BLaER1 treated with 17β-estradiol and CSF1 and Interleukin-3, amounts not matched to agents 10 nM and 100 nM (cell line): ENCODE results near the gene CHRD.

ENCODE experiments used
- H3K27ac ChIP-seq, 11 experiments: shearing (Covaris generic); formaldehyde crosslinking; 2 replicates each; pipeline ENCODE4 v1.8.1; 2022
- H3K27me3 ChIP-seq, 11 experiments: shearing (Covaris generic); formaldehyde crosslinking; 2 replicates each; pipeline ENCODE4 v1.8.1; 2022
- H3K36me3 ChIP-seq, 11 experiments: shearing (Covaris generic); formaldehyde crosslinking; 2 replicates each; pipeline ENCODE4 v1.8.1; 2022
- H3K4me1 ChIP-seq, 10 experiments: shearing (Covaris generic); formaldehyde crosslinking; 2 replicates each; pipeline ENCODE4 v1.8.1; 2022
- H3K4me2 ChIP-seq, 11 experiments: shearing (Covaris generic); formaldehyde crosslinking; 2 replicates each; pipeline ENCODE4 v1.8.1; 2022
- H3K4me3 ChIP-seq, 10 experiments: shearing (Covaris generic); formaldehyde crosslinking; 2 replicates each; pipeline ENCODE4 v1.8.1; 2022
- H3K9ac ChIP-seq, 11 experiments: shearing (Covaris generic); formaldehyde crosslinking; 2 replicates each; pipeline ENCODE4 v1.8.1; 2022
- H3K9me3 ChIP-seq, 11 experiments: shearing (Covaris generic); formaldehyde crosslinking; replicated peaks in 1 of 11; 2 replicates each; pipeline ENCODE4 v1.8.1; 2022
- H4K20me1 ChIP-seq, 11 experiments: shearing (Covaris generic); formaldehyde crosslinking; 2 replicates each; pipeline ENCODE4 v1.8.1; 2022
- Cebpa-rat ChIP-seq, 11 experiments: shearing (Covaris generic); IDR thresholded peaks; 2 replicates each; pipeline ENCODE4 v1.8.1; 2022

The CHRD gene

DNA sequence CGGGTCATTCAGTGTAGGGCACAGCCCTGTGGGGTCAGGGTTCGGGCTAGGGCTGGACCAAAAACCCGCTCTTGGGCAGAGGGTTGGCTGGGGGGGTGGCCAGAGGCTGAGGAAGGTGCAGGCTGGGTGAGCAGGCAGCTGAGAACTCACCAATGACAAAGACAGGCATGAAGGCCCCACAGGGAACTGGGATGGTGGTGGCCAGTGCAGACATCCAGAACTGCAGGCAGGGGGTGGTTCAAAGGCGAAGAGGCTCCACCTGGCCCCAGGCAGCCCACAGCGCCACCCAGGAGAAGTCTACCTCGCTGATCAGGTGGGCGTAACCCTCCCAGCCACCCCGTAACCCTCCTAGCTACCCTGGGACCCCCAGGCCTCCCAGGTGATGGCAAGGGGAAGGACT is 25.1 kb upstream of the CHRD start:
- peak overlapping the region in 1 of 11 experiments; percentile 5; a peak in 1 of 22 replicates for H3K9ac ChIP-seq
- H3K27me3 ChIP-seq = no peaks in the 10 kb centered on the region
- no peak overlapping the region for H3K4me2 ChIP-seq
- H3K4me1 ChIP-seq = peaks cover 0 to 13% (median 5%) of the 10 kb centered on the region in 10 experiments; a peak in 8 of 20 replicates
- H3K36me3 ChIP-seq = peaks cover 12 to 75% (median 44%) of the 10 kb centered on the region in 11 experiments; a peak in 20 of 22 replicates
- no peak for TF ChIP-seq Cebpa-rat (IDR thresholded peaks at IDR 0.05)
- peaks cover 0 to 12% (median 0%) of the 10 kb centered on the region in 11 experiments; a peak in 5 of 22 replicates for H4K20me1 ChIP-seq
- H3K9me3 ChIP-seq = no peaks in the 10 kb centered on the region
- no peak overlapping the region for H3K27ac ChIP-seq
- H3K4me3 ChIP-seq = no peak overlapping the region

DNA sequence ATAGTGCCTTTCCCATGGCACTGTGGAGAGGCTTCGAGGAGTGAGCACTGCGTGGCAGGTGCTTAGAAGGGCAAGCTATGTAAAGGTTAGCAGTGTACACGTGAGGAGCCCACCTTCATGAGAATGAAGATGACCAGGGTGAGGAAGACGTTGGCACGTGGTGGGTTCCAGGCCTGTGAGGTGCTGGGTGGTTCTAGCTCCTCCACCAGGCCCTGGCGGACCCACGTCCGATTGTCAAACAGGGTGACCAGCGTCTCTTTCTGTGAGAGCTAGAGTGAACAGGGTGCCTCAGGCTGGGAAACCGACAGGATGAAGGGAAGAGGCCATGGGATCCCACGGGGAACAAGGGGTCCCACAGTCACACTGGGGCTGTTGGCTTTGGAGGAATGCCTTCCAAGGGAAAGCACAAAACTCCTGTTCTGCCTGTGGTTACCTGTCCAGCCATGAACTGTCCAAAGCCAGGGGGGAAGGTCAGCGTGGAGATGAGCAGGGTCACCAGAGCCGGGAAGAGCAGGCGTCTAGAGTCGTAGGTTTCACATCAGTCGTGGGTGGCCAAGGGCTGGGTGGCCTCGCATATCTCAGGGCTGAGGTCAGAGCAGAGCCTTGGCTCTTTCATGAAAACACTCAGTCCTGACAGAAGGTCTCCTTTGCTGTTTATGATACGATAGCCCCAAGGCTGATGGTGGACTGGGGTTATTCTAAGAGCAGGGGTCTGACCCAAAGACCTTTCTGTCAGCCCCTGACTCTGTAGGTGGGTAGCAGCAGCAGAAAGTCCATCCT is 24.4 kb upstream of the CHRD start:
- Histone ChIP-seq H3K27ac (no peak overlapping the region), H4K20me1 (peaks cover 0 to 17% (median 0%) of the 10 kb centered on the region in 11 experiments; a peak in 5 of 22 replicates), H3K4me2 (no peak overlapping the region), H3K36me3 (peaks cover 12 to 75% (median 44%) of the 10 kb centered on the region in 11 experiments; a peak in 20 of 22 replicates), H3K27me3 (no peaks in the 10 kb centered on the region), H3K9me3 (no peaks in the 10 kb centered on the region), H3K4me1 (peaks cover 5 to 18% (median 10%) of the 10 kb centered on the region in 10 experiments), H3K4me3 (no peak overlapping the region), H3K9ac (no peak overlapping the region; a peak in 2 of 22 replicates)
- no peak for TF ChIP-seq Cebpa-rat (IDR thresholded peaks at IDR 0.05)

DNA sequence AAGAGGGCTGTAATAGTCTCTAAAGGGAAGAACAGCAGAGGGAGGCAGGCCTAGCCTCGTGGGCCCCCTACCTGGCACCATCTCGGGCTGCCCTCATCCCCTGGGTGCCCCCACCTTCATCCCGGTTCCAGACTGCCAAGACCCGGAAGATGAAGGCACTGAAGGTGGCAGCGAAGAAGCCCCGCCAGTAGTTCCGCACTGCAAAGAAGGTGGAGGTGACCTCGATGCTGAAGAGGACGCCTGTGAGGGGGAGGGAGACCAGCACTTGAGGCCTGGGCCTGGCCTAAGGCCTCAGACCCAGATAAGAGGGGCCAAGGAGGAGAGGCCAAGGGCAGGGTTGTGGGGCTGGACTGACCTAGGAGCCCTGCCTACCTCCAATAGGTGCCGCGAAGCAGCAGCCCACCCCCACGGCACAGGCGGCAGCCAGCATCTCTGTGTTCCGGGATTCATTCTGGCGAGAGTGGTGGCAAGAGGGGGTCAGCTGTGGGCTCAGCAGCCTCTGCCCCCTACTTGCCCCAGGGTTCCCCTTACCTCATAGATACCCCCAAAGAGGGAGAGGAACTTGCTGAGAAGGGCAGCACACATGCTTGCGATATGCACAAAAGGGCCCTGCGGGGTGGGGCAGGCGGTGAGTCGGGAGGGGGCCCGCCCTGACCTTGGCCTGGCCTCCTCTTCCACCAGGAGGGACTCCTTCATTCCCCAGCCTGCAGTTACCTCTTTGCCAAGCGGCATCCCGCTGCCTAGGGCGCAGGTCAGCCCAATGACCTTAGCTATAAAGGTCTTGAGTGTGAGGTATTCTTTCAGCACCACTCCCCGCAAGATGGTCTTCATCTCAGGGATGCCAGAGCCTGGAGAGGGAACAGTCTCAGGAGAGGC is 22.4 kb upstream of the CHRD start:
- Histone ChIP-seq H3K9ac (0 out of 22 replicates have a peak overlapping the region, but pooled peaks of 1 of the 11 experiments have one; percentile 37), H3K27ac (no peak overlapping the region), H3K27me3 (no peaks in the 10 kb centered on the region), H4K20me1 (peaks cover 0 to 17% (median 0%) of the 10 kb centered on the region in 11 experiments; a peak in 5 of 22 replicates), H3K36me3 (peaks cover 12 to 56% (median 36%) of the 10 kb centered on the region in 11 experiments; a peak in 20 of 22 replicates), H3K9me3 (no peaks in the 10 kb centered on the region), H3K4me2 (no peak overlapping the region), H3K4me1 (peaks cover 13 to 22% (median 18%) of the 10 kb centered on the region in 10 experiments), H3K4me3 (no peak overlapping the region)
- no peak for TF ChIP-seq Cebpa-rat (IDR thresholded peaks at IDR 0.05)

DNA sequence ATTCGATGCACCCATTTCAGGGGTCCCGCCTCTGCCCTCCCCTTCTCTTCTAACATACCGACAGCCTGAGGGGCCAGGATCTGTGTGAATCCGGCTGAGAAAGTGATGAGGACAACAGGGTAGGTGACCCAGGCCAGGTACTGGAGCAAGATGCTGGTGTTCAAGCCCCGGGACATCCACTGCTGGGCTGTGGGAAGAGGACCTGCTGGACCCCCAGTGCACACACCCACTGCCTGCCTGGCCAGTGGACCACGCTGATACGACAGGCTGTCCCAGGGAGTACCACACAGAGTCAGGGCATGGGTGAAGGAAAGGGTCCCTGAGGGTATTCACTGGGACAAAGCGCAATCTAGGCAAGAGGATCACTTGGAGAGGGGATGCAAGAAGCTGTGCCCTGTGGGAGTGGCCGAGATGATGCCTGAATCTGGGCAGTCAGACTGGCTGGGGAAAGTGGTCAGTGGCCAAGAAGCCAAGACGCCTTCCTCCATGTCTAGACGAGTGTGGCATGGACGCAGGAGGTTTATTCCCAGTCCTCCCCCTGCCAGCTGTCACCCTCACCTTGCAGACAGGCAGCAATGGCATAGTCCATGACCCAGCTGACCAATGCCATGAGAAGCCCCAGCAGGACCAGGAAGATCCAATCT is 21.6 kb upstream of the CHRD start:
- no peak overlapping the region for H3K4me3 ChIP-seq
- peaks cover 0 to 15% (median 0%) of the 10 kb centered on the region in 11 experiments; a peak in 5 of 22 replicates for H4K20me1 ChIP-seq
- H3K4me2 ChIP-seq = no peak overlapping the region
- H3K27ac ChIP-seq = no peak overlapping the region
- H3K4me1 ChIP-seq = peaks cover 13 to 22% (median 18%) of the 10 kb centered on the region in 10 experiments
- peak overlapping the region in 1 of 11 experiments; percentile 37; a peak in 1 of 22 replicates for H3K9ac ChIP-seq
- TF ChIP-seq Cebpa-rat (IDR thresholded peaks at IDR 0.05) = no peak
- H3K27me3 ChIP-seq = no peaks in the 10 kb centered on the region
- H3K9me3 ChIP-seq = no peaks in the 10 kb centered on the region
- peaks cover 10 to 48% (median 29%) of the 10 kb centered on the region in 11 experiments; a peak in 20 of 22 replicates for H3K36me3 ChIP-seq

DNA sequence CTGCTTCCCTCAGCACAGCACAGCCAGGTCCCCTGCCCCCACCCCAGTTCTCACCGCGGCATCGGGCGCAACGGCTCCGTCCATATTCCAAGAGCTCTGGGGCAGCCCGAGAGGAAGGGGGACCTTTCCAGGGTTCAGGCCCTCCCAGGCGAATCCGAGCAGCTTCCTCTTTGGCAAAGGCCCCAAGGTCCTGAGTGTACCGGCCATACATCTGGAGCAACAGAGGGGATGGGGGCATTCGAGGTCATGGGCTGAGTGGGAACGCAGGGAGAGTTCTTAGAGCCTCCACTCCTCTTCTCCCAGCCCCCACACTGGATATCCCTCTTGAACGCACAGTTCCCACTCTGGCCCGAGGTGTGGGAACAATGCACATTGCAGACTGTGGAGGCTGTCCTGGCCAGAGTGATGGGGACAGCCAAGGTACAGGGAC is 20.9 kb upstream of the CHRD start:
- Histone ChIP-seq H3K4me2 (no peak overlapping the region), H3K27ac (no peak overlapping the region), H3K4me1 (peaks cover 17 to 23% (median 19%) of the 10 kb centered on the region in 10 experiments), H3K4me3 (no peak overlapping the region), H3K27me3 (no peaks in the 10 kb centered on the region), H4K20me1 (peaks cover 0 to 12% (median 0%) of the 10 kb centered on the region in 11 experiments; a peak in 6 of 22 replicates), H3K36me3 (peaks cover 8 to 42% (median 28%) of the 10 kb centered on the region in 11 experiments; a peak in 17 of 22 replicates), H3K9me3 (no peaks in the 10 kb centered on the region), H3K9ac (peak overlapping the region in 1 of 11 experiments; percentile 9; a peak in 1 of 22 replicates)
- TF ChIP-seq Cebpa-rat (IDR thresholded peaks at IDR 0.05) = no peak

DNA sequence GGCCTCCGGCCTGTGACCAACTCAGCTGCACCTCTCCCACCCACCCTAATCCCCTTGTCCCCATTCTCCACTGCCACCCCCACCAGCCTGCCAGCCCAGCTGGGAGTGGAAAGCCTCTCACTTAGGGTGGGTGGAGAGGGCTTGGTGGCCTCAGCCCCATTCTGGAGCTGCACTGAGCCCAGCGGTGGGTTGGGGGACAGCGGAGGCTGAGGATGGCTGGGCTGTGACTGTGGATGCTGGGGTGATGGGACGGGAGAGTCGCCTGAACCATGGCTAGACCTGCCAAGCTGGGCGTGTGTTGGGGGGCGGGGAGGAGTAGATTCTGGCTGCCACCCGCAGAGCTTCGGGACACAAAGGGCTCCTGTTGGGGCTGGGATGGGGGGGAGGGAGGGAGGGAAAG is 20.2 kb upstream of the CHRD start:
- no peak for TF ChIP-seq Cebpa-rat (IDR thresholded peaks at IDR 0.05)
- peaks cover 0 to 17% (median 6%) of the 10 kb centered on the region in 11 experiments; a peak in 14 of 22 replicates for H4K20me1 ChIP-seq
- no peak overlapping the region for H3K27ac ChIP-seq
- H3K4me1 ChIP-seq = peaks cover 21 to 29% (median 24%) of the 10 kb centered on the region in 10 experiments
- H3K4me3 ChIP-seq = no peak overlapping the region
- H3K9me3 ChIP-seq = no peaks in the 10 kb centered on the region
- H3K9ac ChIP-seq = no peak overlapping the region
- H3K36me3 ChIP-seq = peaks cover 11 to 44% (median 29%) of the 10 kb centered on the region in 11 experiments; a peak in 21 of 22 replicates
- no peak overlapping the region for H3K4me2 ChIP-seq
- no peaks in the 10 kb centered on the region for H3K27me3 ChIP-seq

DNA sequence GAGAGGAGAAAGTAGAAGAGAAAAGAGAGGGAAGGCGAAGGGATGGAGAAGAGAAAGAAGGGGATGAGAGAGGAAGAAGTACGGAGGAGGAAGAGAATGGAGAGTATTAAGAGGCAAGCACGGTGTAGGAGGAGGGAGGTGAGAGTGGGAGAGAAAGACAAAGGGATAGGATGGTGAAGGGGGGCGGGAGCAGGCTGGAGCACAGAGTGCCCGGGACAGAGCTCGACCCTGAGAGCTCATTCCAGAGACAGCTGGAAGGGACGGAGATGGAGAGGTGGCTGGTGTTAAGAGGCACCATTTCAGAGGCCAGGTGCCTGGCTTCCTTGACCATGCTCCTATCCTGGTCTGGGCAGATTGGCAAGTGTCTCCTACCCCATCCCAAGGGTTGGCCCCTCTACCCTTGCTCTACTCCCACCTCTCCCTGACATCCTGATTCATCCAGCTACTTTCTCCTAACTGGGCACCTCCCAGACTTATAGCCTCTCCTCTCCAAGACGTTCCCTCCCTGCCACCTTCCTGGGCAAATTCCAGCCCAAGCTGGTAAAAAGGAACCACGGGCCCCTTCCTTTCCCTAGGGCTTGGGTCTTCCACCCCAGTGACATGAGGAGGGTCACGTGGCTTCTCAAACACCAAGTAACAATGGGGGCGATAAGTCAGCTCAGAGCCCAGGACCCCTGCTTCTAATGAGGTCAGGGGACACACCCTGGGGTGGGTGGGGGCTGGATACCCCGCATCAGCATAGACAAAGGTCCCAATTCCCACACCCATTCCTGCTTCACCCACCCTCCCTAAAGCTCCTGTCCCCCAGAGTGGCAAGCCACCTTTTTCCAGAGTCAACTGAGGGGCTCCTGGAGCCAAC is 19.6 kb upstream of the CHRD start:
- no peaks in the 10 kb centered on the region for H3K27me3 ChIP-seq
- no peak for TF ChIP-seq Cebpa-rat (IDR thresholded peaks at IDR 0.05)
- H4K20me1 ChIP-seq = peaks cover 0 to 22% (median 12%) of the 10 kb centered on the region in 11 experiments; a peak in 14 of 22 replicates
- peak overlapping the region; percentile 80 to 93 (median 90); a peak in 20 of 22 replicates for H3K9ac ChIP-seq
- H3K4me1 ChIP-seq = peaks cover 28 to 33% (median 30%) of the 10 kb centered on the region in 10 experiments
- H3K27ac ChIP-seq = peak overlapping the region in 2 of 11 experiments; percentile 85 to 87; a peak in 1 of 22 replicates
- H3K36me3 ChIP-seq = peaks cover 17 to 45% (median 34%) of the 10 kb centered on the region in 11 experiments
- H3K4me3 ChIP-seq = peak overlapping the region; percentile 72 to 91 (median 84)
- no peaks in the 10 kb centered on the region for H3K9me3 ChIP-seq
- H3K4me2 ChIP-seq = peak overlapping the region; percentile 89 to 100 (median 98)
